Loucy (cell line): ENCODE measurements around the gene PDLIM4.

ENCODE experiments used
- CTCF ChIP-seq: fragments of 200-600 bp; sonication (generic); conservative IDR thresholded peaks from 2 replicates; pipeline ENCODE4 v1.5.1; 2014; ENCODE audit warnings: mild to moderate bottlenecking, antibody characterized with exemption, low read length
- EZH2phosphoT487 ChIP-seq: fragments of 200-600 bp; IDR thresholded peaks from 2 replicates; pipeline ENCODE4 v1.6.1; 2018; ENCODE audit warnings: antibody characterized with exemption, mild to moderate bottlenecking, moderate library complexity, borderline replicate concordance

- no peak for TF ChIP-seq CTCF
- no peak for TF ChIP-seq EZH2phosphoT487
Observed at GRCh38 chr5:132219289-132219970, 38.1 kb upstream of the PDLIM4 start.
